ENCODE data around the gene SYNE1. TPM values are rescaled to one million over a fixed set of nuclear protein-coding genes. Genes with fewer than 3 reads are reported as not detected.
"Not testable (repeated sequence)": the region's sequence is repeated elsewhere in the genome, so short reads cannot be mapped to it uniquely, and the experiment has no call there.

SYNE1 gene
- polyA plus RNA-seq, 1 donor, result 28.2 TPM

- H3K36me3 ChIP-seq (ENCODE audit: control insufficient read depth, insufficient read depth, low read length); H3K27ac ChIP-seq (ENCODE audit: low read length); H3K27me3 ChIP-seq (ENCODE audit: control insufficient read depth, insufficient read depth, low read length); H3K4me3 ChIP-seq (ENCODE audit: low read length); H3K4me1 ChIP-seq (ENCODE audit: control insufficient read depth, insufficient read depth, low read length); DNase-seq; H3K9me3 ChIP-seq (ENCODE audit: control insufficient read depth, low read depth, low read length): not testable (repeated sequence)
- WGBS (ENCODE audit: insufficient coverage, low lambda C conversion rate), result 88% methylated on average over 2 of the region's 6 CpGs
Measured at GRCh38 chr6:152495456-152495855, 141.7 kb downstream of the SYNE1 start.

GRCh38 chr6:152492281-152492680, 144.9 kb downstream of the SYNE1 start:
- no CpG with 5 or more reads among the region's 3 CpGs for WGBS (ENCODE audit: insufficient coverage, low lambda C conversion rate)
- H3K36me3 ChIP-seq (ENCODE audit: control insufficient read depth, insufficient read depth, low read length); H3K4me1 ChIP-seq (ENCODE audit: control insufficient read depth, insufficient read depth, low read length); H3K27me3 ChIP-seq (ENCODE audit: control insufficient read depth, insufficient read depth, low read length); H3K27ac ChIP-seq (ENCODE audit: low read length); H3K4me3 ChIP-seq (ENCODE audit: low read length); DNase-seq; H3K9me3 ChIP-seq (ENCODE audit: control insufficient read depth, low read depth, low read length): not testable (repeated sequence)

GRCh38 chr6:152491501-152491900, 145.7 kb downstream of the SYNE1 start:
- not testable (repeated sequence) for DNase-seq; H3K36me3 ChIP-seq (ENCODE audit: control insufficient read depth, insufficient read depth, low read length); H3K9me3 ChIP-seq (ENCODE audit: control insufficient read depth, low read depth, low read length); H3K4me3 ChIP-seq (ENCODE audit: low read length); H3K27me3 ChIP-seq (ENCODE audit: control insufficient read depth, insufficient read depth, low read length); H3K4me1 ChIP-seq (ENCODE audit: control insufficient read depth, insufficient read depth, low read length); H3K27ac ChIP-seq (ENCODE audit: low read length)
- WGBS (ENCODE audit: insufficient coverage, low lambda C conversion rate), result 83% methylated on average over 1 of the region's 2 CpGs

- H3K27ac ChIP-seq (ENCODE audit: low read length); H3K9me3 ChIP-seq (ENCODE audit: control insufficient read depth, low read depth, low read length); H3K4me3 ChIP-seq (ENCODE audit: low read length); H3K36me3 ChIP-seq (ENCODE audit: control insufficient read depth, insufficient read depth, low read length); H3K27me3 ChIP-seq (ENCODE audit: control insufficient read depth, insufficient read depth, low read length); DNase-seq; H3K4me1 ChIP-seq (ENCODE audit: control insufficient read depth, insufficient read depth, low read length): not testable (repeated sequence)
- WGBS (ENCODE audit: insufficient coverage, low lambda C conversion rate), result 100% methylated on average over 1 of the region's 5 CpGs
Measured at GRCh38 chr6:152490971-152491378, 146.2 kb downstream of the SYNE1 start.

- no peaks in the 10 kb centered on the region for H3K4me1 ChIP-seq (ENCODE audit: control insufficient read depth, insufficient read depth, low read length)
- DNase-seq, result no peak
- H3K9me3 ChIP-seq (ENCODE audit: control insufficient read depth, low read depth, low read length), result no peaks in the 10 kb centered on the region
- no peaks in the 10 kb centered on the region for H3K36me3 ChIP-seq (ENCODE audit: control insufficient read depth, insufficient read depth, low read length)
- 80% methylated on average over 1 of the region's 2 CpGs for WGBS (ENCODE audit: insufficient coverage, low lambda C conversion rate)
- H3K27ac ChIP-seq (ENCODE audit: low read length), result no peak overlapping the region
- no peaks in the 10 kb centered on the region for H3K27me3 ChIP-seq (ENCODE audit: control insufficient read depth, insufficient read depth, low read length)
- no peak overlapping the region for H3K4me3 ChIP-seq (ENCODE audit: low read length)
Measured at GRCh38 chr6:152484806-152485205, 152.4 kb downstream of the SYNE1 start.

- H3K27me3 ChIP-seq (ENCODE audit: control insufficient read depth, insufficient read depth, low read length), result no peaks in the 10 kb centered on the region
- H3K36me3 ChIP-seq (ENCODE audit: control insufficient read depth, insufficient read depth, low read length), result no peaks in the 10 kb centered on the region
- no peaks in the 10 kb centered on the region for H3K9me3 ChIP-seq (ENCODE audit: control insufficient read depth, low read depth, low read length)
- DNase-seq, result no peak
- no peaks in the 10 kb centered on the region for H3K4me1 ChIP-seq (ENCODE audit: control insufficient read depth, insufficient read depth, low read length)
- no peak overlapping the region for H3K27ac ChIP-seq (ENCODE audit: low read length)
- WGBS (ENCODE audit: insufficient coverage, low lambda C conversion rate), result no CpG with 5 or more reads among the region's 1 CpG
- no peak overlapping the region for H3K4me3 ChIP-seq (ENCODE audit: low read length)
Measured at GRCh38 chr6:152482289-152482688, 154.9 kb downstream of the SYNE1 start.

- Histone ChIP-seq H3K9me3 (ENCODE audit: control insufficient read depth, low read depth, low read length) (no peaks in the 10 kb centered on the region), H3K36me3 (ENCODE audit: control insufficient read depth, insufficient read depth, low read length) (no peaks in the 10 kb centered on the region), H3K4me3 (ENCODE audit: low read length) (no peak overlapping the region), H3K4me1 (ENCODE audit: control insufficient read depth, insufficient read depth, low read length) (no peaks in the 10 kb centered on the region), H3K27me3 (ENCODE audit: control insufficient read depth, insufficient read depth, low read length) (no peaks in the 10 kb centered on the region), H3K27ac (ENCODE audit: low read length) (no peak overlapping the region)
- no peak for DNase-seq
- WGBS (ENCODE audit: insufficient coverage, low lambda C conversion rate), result 100% methylated on average over 3 of the region's 11 CpGs
Measured at GRCh38 chr6:152478377-152479010, 158.7 kb downstream of the SYNE1 start.

- Histone ChIP-seq H3K4me1 (ENCODE audit: control insufficient read depth, insufficient read depth, low read length) (no peaks in the 10 kb centered on the region), H3K27me3 (ENCODE audit: control insufficient read depth, insufficient read depth, low read length) (no peaks in the 10 kb centered on the region), H3K9me3 (ENCODE audit: control insufficient read depth, low read depth, low read length) (no peaks in the 10 kb centered on the region), H3K27ac (ENCODE audit: low read length) (no peak overlapping the region), H3K4me3 (ENCODE audit: low read length) (no peak overlapping the region), H3K36me3 (ENCODE audit: control insufficient read depth, insufficient read depth, low read length) (no peaks in the 10 kb centered on the region)
- WGBS (ENCODE audit: insufficient coverage, low lambda C conversion rate), result no CpG with 5 or more reads among the region's 1 CpG
- DNase-seq, result no peak
Measured at GRCh38 chr6:152474354-152474753, 162.8 kb downstream of the SYNE1 start.

- 96% methylated on average over 4 of the region's 7 CpGs for WGBS (ENCODE audit: insufficient coverage, low lambda C conversion rate)
- no peak for DNase-seq
- Histone ChIP-seq H3K4me3 (ENCODE audit: low read length) (no peak overlapping the region), H3K27ac (ENCODE audit: low read length) (no peak overlapping the region), H3K4me1 (ENCODE audit: control insufficient read depth, insufficient read depth, low read length) (no peaks in the 10 kb centered on the region), H3K27me3 (ENCODE audit: control insufficient read depth, insufficient read depth, low read length) (no peaks in the 10 kb centered on the region), H3K36me3 (ENCODE audit: control insufficient read depth, insufficient read depth, low read length) (no peaks in the 10 kb centered on the region), H3K9me3 (ENCODE audit: control insufficient read depth, low read depth, low read length) (no peaks in the 10 kb centered on the region)
Measured at GRCh38 chr6:152472325-152472724, 164.8 kb downstream of the SYNE1 start.

GRCh38 chr6:152471456-152472265, 165.5 kb downstream of the SYNE1 start:
- Histone ChIP-seq H3K4me3 (ENCODE audit: low read length) (no peak overlapping the region), H3K36me3 (ENCODE audit: control insufficient read depth, insufficient read depth, low read length) (no peaks in the 10 kb centered on the region), H3K9me3 (ENCODE audit: control insufficient read depth, low read depth, low read length) (no peaks in the 10 kb centered on the region), H3K27ac (ENCODE audit: low read length) (no peak overlapping the region), H3K4me1 (ENCODE audit: control insufficient read depth, insufficient read depth, low read length) (no peaks in the 10 kb centered on the region), H3K27me3 (ENCODE audit: control insufficient read depth, insufficient read depth, low read length) (no peaks in the 10 kb centered on the region)
- no peak for DNase-seq
- WGBS (ENCODE audit: insufficient coverage, low lambda C conversion rate), result 85% methylated on average over 5 of the region's 11 CpGs

GRCh38 chr6:152463164-152463563, 174.0 kb downstream of the SYNE1 start:
- Histone ChIP-seq H3K27ac (ENCODE audit: low read length) (no peak overlapping the region), H3K36me3 (ENCODE audit: control insufficient read depth, insufficient read depth, low read length) (no peaks in the 10 kb centered on the region)

More at GRCh38 chr6:152463164-152463563, 174.0 kb downstream of the SYNE1 start:
- no peaks in the 10 kb centered on the region for H3K9me3 ChIP-seq (ENCODE audit: control insufficient read depth, low read depth, low read length)
- H3K4me3 ChIP-seq (ENCODE audit: low read length), result no peak overlapping the region
- no CpG with 5 or more reads among the region's 7 CpGs for WGBS (ENCODE audit: insufficient coverage, low lambda C conversion rate)
- no peaks in the 10 kb centered on the region for H3K4me1 ChIP-seq (ENCODE audit: control insufficient read depth, insufficient read depth, low read length)
- H3K27me3 ChIP-seq (ENCODE audit: control insufficient read depth, insufficient read depth, low read length), result no peaks in the 10 kb centered on the region
- no peak for DNase-seq
